Kidney glomerular epithelial cell (primary cell): Measurements from ENCODE around the gene FAM149A.

Experiments
- DNase-seq: peaks from one replicate; lab custom pipeline; 2025; lab: John Stamatoyannopoulos, UW

The FAM149A gene

GRCh38 chr4:186104114-186104889, at the start of gene FAM149A:
FAM149A (plus strand) TSS chr4:186104704.
- DNase-seq, result peak; percentile 23

GRCh38 chr4:186058253-186058979, 46.1 kb upstream of the FAM149A start:
- DNase-seq, result no peak

GRCh38 chr4:186058980-186059316, 45.6 kb upstream of the FAM149A start:
- DNase-seq, result no peak

- DNase-seq, result no peak
Measured at GRCh38 chr4:186061921-186062320, 42.6 kb upstream of the FAM149A start.

GRCh38 chr4:186067757-186068385, 36.6 kb upstream of the FAM149A start:
- DNase-seq, result peak; percentile 54

- DNase-seq, result peak; percentile 63
Measured at GRCh38 chr4:186068581-186069348, 35.7 kb upstream of the FAM149A start, which contains the start of gene TLR3. TLR3 (plus strand) TSS chr4:186069156; CDS start chr4:186076620, 7,464 bp downstream.

GRCh38 chr4:186069729-186070128, 34.8 kb upstream of the FAM149A start:
- DNase-seq, result no peak

- DNase-seq, result no peak
Measured at GRCh38 chr4:186072516-186072915, 32.0 kb upstream of the FAM149A start.

GRCh38 chr4:186074189-186074588, 30.3 kb upstream of the FAM149A start:
- DNase-seq, result no peak

GRCh38 chr4:186078981-186079638, 25.4 kb upstream of the FAM149A start:
- DNase-seq, result no peak

GRCh38 chr4:186079694-186080093, 24.8 kb upstream of the FAM149A start:
- DNase-seq, result no peak

- no peak for DNase-seq
Measured at GRCh38 chr4:186081202-186081807, 23.2 kb upstream of the FAM149A start.

GRCh38 chr4:186082221-186082620, 22.3 kb upstream of the FAM149A start:
- no peak for DNase-seq

- no peak for DNase-seq
Measured at GRCh38 chr4:186088523-186088922, 16.0 kb upstream of the FAM149A start.

- DNase-seq, result no peak
Measured at GRCh38 chr4:186092296-186092695, 12.2 kb upstream of the FAM149A start.

GRCh38 chr4:186095406-186095805, 9.1 kb upstream of the FAM149A start:
- no peak for DNase-seq

- no peak for DNase-seq
Measured at GRCh38 chr4:186096681-186097165, 7.8 kb upstream of the FAM149A start.

- DNase-seq, result no peak
Measured at GRCh38 chr4:186097386-186097785, 7.1 kb upstream of the FAM149A start.

GRCh38 chr4:186102931-186103330, 1.6 kb upstream of the FAM149A start:
- no peak for DNase-seq

GRCh38 chr4:186104890-186105646, 564 bp downstream of the FAM149A start:
- no peak for DNase-seq
